Suppressor macrophage treated with lipopolysaccharide for 4 hours (primary cell): ENCODE measurements around the gene RER1.

Experiments
- DNase-seq: peaks from one replicate; pipeline ENCODE4 v3.0.0-alpha.2; 2020

The RER1 gene

GRCh38 chr1:2447276-2448097 lies 55.8 kb downstream of the RER1 start:
- no peak for DNase-seq

GRCh38 chr1:2448098-2448445 lies 56.4 kb downstream of the RER1 start:
- DNase-seq = no peak

GRCh38 chr1:2449636-2450454 lies 58.2 kb downstream of the RER1 start:
- no peak for DNase-seq

- DNase-seq = no peak
Observed at GRCh38 chr1:2451741-2452140, 60.1 kb downstream of the RER1 start.

- DNase-seq = no peak
Observed at GRCh38 chr1:2452201-2452931, 60.7 kb downstream of the RER1 start.

- no peak for DNase-seq
Observed at GRCh38 chr1:2452932-2453315, 61.3 kb downstream of the RER1 start.

- no peak for DNase-seq
Observed at GRCh38 chr1:2454227-2454626, 62.6 kb downstream of the RER1 start.
